Endothelial cell of umbilical vein (primary cell): ENCODE measurements around the gene C17orf75. TPM values are rescaled to one million over a fixed set of nuclear protein-coding genes. Genes with fewer than 3 reads are reported as not detected.
"Not testable (repeated sequence)": the region's sequence is repeated elsewhere in the genome, so short reads cannot be mapped to it uniquely, and the experiment has no call there.

Experiments
- BruUV-seq: library from RNA; stranded (reverse); fragments of 400-500 nt; replicated peaks from 2 replicates; lab custom pipeline; 2021; lab: Mats Ljungman, UMichigan
- CTCF ChIA-PET: fragments of 300-600, 350-600 bp; sonication (Branson Sonifier 250); formaldehyde crosslinking; loops from one replicate; lab custom pipeline; 2021; ENCODE audit warnings: antibody characterized with exemption, inconsistent platforms; lab: Charles Lee
- POLR2A ChIA-PET: fragments of 300-600, 350-600 bp; sonication (Branson Sonifier 250); formaldehyde crosslinking; loops from one replicate; lab custom pipeline; 2021; ENCODE audit warnings: antibody characterized with exemption, inconsistent platforms; lab: Charles Lee
- DNase-seq: peaks from one replicate; pipeline ENCODE4 v3.0.0-alpha.2; 2011; ENCODE audit warnings: low read depth, low spot score
- FAIRE-seq: peaks from 2 replicates; lab custom pipeline; 2011; peaks lifted over from hg19 to GRCh38; lab: Jason Lieb, UNC
- H2AFZ ChIP-seq: 2 replicates; pipeline ENCODE4 v1.6.0; 2012; ENCODE audit warnings: low read depth, low read length, control low read depth, inconsistent platforms
- H3K27ac ChIP-seq: 2 replicates; pipeline ENCODE4 v1.5.1; 2011; ENCODE audit warnings: low read depth, mild to moderate bottlenecking, control low read depth, low read length, moderate library complexity; ENCODE audit not compliant: insufficient read depth
- H3K27me3 ChIP-seq, 2 experiments: 2 replicates each; pipeline versions ENCODE4 v1.6.0 to v1.6.1; 2011; ENCODE audit warnings: low read length in 2 of 2, mixed read lengths in 1 of 2; ENCODE audit not compliant: control insufficient read depth in 2 of 2, insufficient read depth in 2 of 2
- H3K36me3 ChIP-seq, 2 experiments: 2 replicates in 1 of 2; 3 replicates in 1 of 2; pipeline ENCODE4 v1.5.1; 2011; ENCODE audit warnings: low read length in 2 of 2, mild to moderate bottlenecking in 1 of 2, moderate library complexity in 1 of 2; ENCODE audit not compliant: control insufficient read depth in 2 of 2, insufficient read depth in 2 of 2; ENCODE audit errors: extremely low read depth in 1 of 2
- H3K4me1 ChIP-seq: 3 replicates; pipeline ENCODE4 v1.5.1; 2011; ENCODE audit warnings: mild to moderate bottlenecking, low read length; ENCODE audit not compliant: control insufficient read depth, insufficient read depth; ENCODE audit errors: extremely low read depth
- H3K4me2 ChIP-seq: 2 replicates; pipeline ENCODE4 v1.6.1; 2011; ENCODE audit warnings: low read length, control low read depth, mixed read lengths; ENCODE audit not compliant: insufficient read depth
- H3K4me3 ChIP-seq, 3 experiments: fragments of 200-600 bp in 1 of 3; sonication (generic), shearing (Covaris generic) in 1 of 3; replicated peaks in 1 of 3; 2 replicates each; pipeline ENCODE4 v1.5.1; 2011 to 2016; ENCODE audit warnings: control low read depth in 3 of 3, low read length in 3 of 3, mild to moderate bottlenecking in 2 of 3, inconsistent platforms in 1 of 3, low read depth in 1 of 3, moderate library complexity in 1 of 3; ENCODE audit not compliant: insufficient read depth in 1 of 3
- H3K79me2 ChIP-seq: 2 replicates; pipeline ENCODE4 v1.6.0; 2012; ENCODE audit warnings: low read length, inconsistent platforms; ENCODE audit not compliant: control insufficient read depth, insufficient read depth
- H3K9ac ChIP-seq: replicated peaks from 2 replicates; pipeline ENCODE3; 2011; ENCODE audit warnings: low read length, control low read depth; ENCODE audit not compliant: insufficient read depth; ENCODE audit errors: extremely low read depth
- H3K9me1 ChIP-seq: replicated peaks from 3 replicates; pipeline ENCODE4 v1.6.0; 2011; ENCODE audit warnings: mild to moderate bottlenecking, low read length; ENCODE audit not compliant: control insufficient read depth, insufficient read depth; ENCODE audit errors: extremely low read depth
- H3K9me3 ChIP-seq: replicated peaks from 2 replicates; pipeline ENCODE4 v1.5.1; 2012; ENCODE audit warnings: low read length, inconsistent platforms; ENCODE audit not compliant: control insufficient read depth, insufficient read depth
- H4K20me1 ChIP-seq: replicated peaks from 2 replicates; pipeline ENCODE3; 2011; ENCODE audit warnings: mild to moderate bottlenecking, low read length; ENCODE audit not compliant: control insufficient read depth, insufficient read depth; ENCODE audit errors: extremely low read depth
- CTCF ChIP-seq, 2 donors: IDR thresholded peaks; 1 replicate in 1 of 2; 2 replicates in 1 of 2; pipeline ENCODE4 v1.5.1; 2011; ENCODE audit warnings: low read length in 2 of 2, mild to moderate bottlenecking in 2 of 2, moderate library complexity in 2 of 2, control low read depth in 1 of 2, inconsistent platforms in 1 of 2, low read depth in 1 of 2; ENCODE audit not compliant: insufficient read depth in 1 of 2; ENCODE audit errors: extremely low read depth in 1 of 2
- EZH2 ChIP-seq: IDR thresholded peaks from 2 replicates; pipeline ENCODE4 v1.6.1; 2012; ENCODE audit warnings: borderline replicate concordance, low read depth, mild to moderate bottlenecking, moderate library complexity, low read length, inconsistent platforms; ENCODE audit not compliant: severe bottlenecking
- FOS ChIP-seq: IDR thresholded peaks from 2 replicates; pipeline ENCODE4 v1.6.1; 2011; ENCODE audit warnings: mild to moderate bottlenecking, low read length, moderate library complexity, borderline replicate concordance; ENCODE audit not compliant: insufficient read depth
- GATA2 ChIP-seq: IDR thresholded peaks from 2 replicates; pipeline ENCODE4 v1.7.0; 2011; ENCODE audit warnings: low read depth, mild to moderate bottlenecking, moderate library complexity, mixed read lengths, low read length; ENCODE audit not compliant: insufficient read length, insufficient read depth
- JUN ChIP-seq: IDR thresholded peaks from 2 replicates; pipeline ENCODE4 v1.6.1; 2011; ENCODE audit warnings: borderline replicate concordance, low read depth; ENCODE audit not compliant: insufficient read length, insufficient read depth
- MAX ChIP-seq: IDR thresholded peaks from 2 replicates; pipeline ENCODE4 v1.6.1; 2011; ENCODE audit not compliant: insufficient read depth, insufficient read length
- MYC ChIP-seq: IDR thresholded peaks from one replicate; pipeline ENCODE4 v1.6.1; 2011; ENCODE audit warnings: mild to moderate bottlenecking, low read depth, low read length
- dilution Hi-C: fragments of 300-500 bp; cut with MboI; formaldehyde crosslinking; loops from one replicate; pipeline ENCODE4 v1.15.0; 2019; ENCODE audit warnings: low sequenced_read_pairs; ENCODE audit not compliant: extremely low pct_ligation_motif_present
- intact Hi-C: fragments of 100-400 bp; cut with micrococcal nuclease; formaldehyde crosslinking; loops from one replicate; pipeline ENCODE4 v1.10.0; 2022
- polyA plus RNA-seq, 4 experiments: library from polyadenylated mRNA; depleted of rRNA in 3 of 4; stranded (reverse) in 3 of 4; unstranded in 1 of 4; fragments of >200 nt; gene quantifications; 2 replicates each; pipeline versions ENCODE4 v1.2.1 to v1.2.3, GENCODE V29; 2011 to 2012; ENCODE audit warnings: missing spikeins in 1 of 4
- total RNA-seq: library from RNA; stranded (reverse); gene quantifications from 2 replicates; pipeline ENCODE4 v1.2.3, GENCODE V29; 2021

The C17orf75 gene
- total and polyA plus RNA-seq, 2 donors (not counting 3 experiments of a cell fraction or from before 2014, with no cell fraction given), result 8.8 to 21.5 TPM

- TF ChIP-seq CTCF (IDR thresholded peaks at IDR 0.05; ENCODE audit: extremely low read depth in 1 of 2, insufficient read depth in 1 of 2, low read depth in 1 of 2, low read length in 2 of 2) (no peak), MAX (no peak), JUN (no peak), GATA2 (no peak), MYC (no peak), EZH2 (no peak), FOS (no peak)
- Histone ChIP-seq H3K27me3 (peaks cover 0 to 2% of the 10 kb centered on the region in 2 experiments), H3K4me3 (no peak overlapping the region), H3K4me2 (no peak overlapping the region), H4K20me1 (no peaks in the 10 kb centered on the region), H3K36me3 (no peaks in the 10 kb centered on the region), H3K9ac (no peak overlapping the region), H3K4me1 (no peaks in the 10 kb centered on the region), H3K79me2 (no peaks in the 10 kb centered on the region), H3K9me1 (no peaks in the 10 kb centered on the region), H3K27ac (no peak overlapping the region), H3K9me3 (no peaks in the 10 kb centered on the region), H2AFZ (no peak overlapping the region)
- no TSS peak for BruUV-seq
- dilution Hi-C loops (no loop called here), intact Hi-C loops (no loop called here)
- DNase-seq (no peak), FAIRE-seq (no peak)
- ChIA-PET POLR2A (no interaction called here), CTCF (interaction anchor here (1.1 to 5.7 kb wide), 5 partner anchors 33 to 179 kb away, joined by 3 to 57 read pairs (median 3); partner anchors contain the start of gene RHOT1)
Measured at GRCh38 chr17:32320847-32321246, 21.1 kb downstream of the C17orf75 start.

- H3K79me2 ChIP-seq, POLR2A ChIA-PET, H4K20me1 ChIP-seq, H3K9me3 ChIP-seq, H3K27ac ChIP-seq, H2AFZ ChIP-seq, intact Hi-C loops, H3K27me3 ChIP-seq, dilution Hi-C loops, H3K4me3 ChIP-seq, H3K4me2 ChIP-seq, DNase-seq, H3K9me1 ChIP-seq, H3K9ac ChIP-seq, H3K36me3 ChIP-seq, BruUV-seq, H3K4me1 ChIP-seq: not testable (repeated sequence)
- CTCF ChIA-PET, result interaction anchor here (1.1 to 5.7 kb wide), 7 partner anchors 9 to 116 kb away, joined by 3 to 57 read pairs (median 4); no protein-coding TSS in a partner anchor
- peak; percentile 49 for FAIRE-seq
Measured at GRCh38 chr17:32320080-32320479, 21.9 kb downstream of the C17orf75 start.
